Measurements from ENCODE around the gene MACROD2.

Gene MACROD2

GRCh38 chr20:15625981-15626380 is 1630.7 kb downstream of the MACROD2 start:
- Mint-ChIP-seq H3K4me1 (ENCODE audit: low read depth) (no peaks in the 10 kb centered on the region), H3K27ac (no peak overlapping the region), H3K9me3 (ENCODE audit: low read depth) (peaks cover 13% of the 10 kb centered on the region), H3K27me3 (peaks cover 2% of the 10 kb centered on the region), H3K36me3 (no peaks in the 10 kb centered on the region), H3K4me3 (no peak overlapping the region)

GRCh38 chr20:15627089-15627488 is 1631.8 kb downstream of the MACROD2 start:
- Mint-ChIP-seq H3K4me3 (no peak overlapping the region), H3K36me3 (no peaks in the 10 kb centered on the region), H3K27me3 (peaks cover 2% of the 10 kb centered on the region), H3K4me1 (ENCODE audit: low read depth) (no peaks in the 10 kb centered on the region), H3K9me3 (ENCODE audit: low read depth) (peaks cover 9% of the 10 kb centered on the region), H3K27ac (no peak overlapping the region)

GRCh38 chr20:15627501-15627903 is 1632.2 kb downstream of the MACROD2 start:
- Mint-ChIP-seq H3K36me3 (no peaks in the 10 kb centered on the region), H3K4me1 (ENCODE audit: low read depth) (no peaks in the 10 kb centered on the region), H3K9me3 (ENCODE audit: low read depth) (peaks cover 9% of the 10 kb centered on the region), H3K4me3 (no peak overlapping the region), H3K27me3 (peaks cover 2% of the 10 kb centered on the region), H3K27ac (no peak overlapping the region)

GRCh38 chr20:15628851-15629353 is 1633.6 kb downstream of the MACROD2 start:
- H3K4me1 Mint-ChIP-seq (ENCODE audit: low read depth), result no peaks in the 10 kb centered on the region
- peaks cover 9% of the 10 kb centered on the region for H3K9me3 Mint-ChIP-seq (ENCODE audit: low read depth)
- no peak overlapping the region for H3K4me3 Mint-ChIP-seq
- H3K36me3 Mint-ChIP-seq, result no peaks in the 10 kb centered on the region
- no peak overlapping the region for H3K27ac Mint-ChIP-seq
- H3K27me3 Mint-ChIP-seq, result peaks cover 2% of the 10 kb centered on the region

- Mint-ChIP-seq H3K27me3 (peaks cover 2% of the 10 kb centered on the region), H3K36me3 (no peaks in the 10 kb centered on the region), H3K27ac (no peak overlapping the region), H3K4me1 (ENCODE audit: low read depth) (no peaks in the 10 kb centered on the region), H3K4me3 (no peak overlapping the region), H3K9me3 (ENCODE audit: low read depth) (peaks cover 9% of the 10 kb centered on the region)
Measured at GRCh38 chr20:15630360-15630759, 1635.0 kb downstream of the MACROD2 start.

GRCh38 chr20:15632680-15633079 is 1637.4 kb downstream of the MACROD2 start:
- Mint-ChIP-seq H3K4me1 (ENCODE audit: low read depth) (no peaks in the 10 kb centered on the region), H3K9me3 (ENCODE audit: low read depth) (peaks cover 12% of the 10 kb centered on the region), H3K27ac (no peak overlapping the region), H3K4me3 (no peak overlapping the region), H3K36me3 (no peaks in the 10 kb centered on the region), H3K27me3 (peaks cover 2% of the 10 kb centered on the region)

GRCh38 chr20:15634102-15634501 is 1638.8 kb downstream of the MACROD2 start:
- Mint-ChIP-seq H3K27ac (no peak overlapping the region), H3K4me1 (ENCODE audit: low read depth) (no peaks in the 10 kb centered on the region), H3K36me3 (no peaks in the 10 kb centered on the region), H3K27me3 (peaks cover 2% of the 10 kb centered on the region), H3K4me3 (no peak overlapping the region), H3K9me3 (ENCODE audit: low read depth) (peaks cover 12% of the 10 kb centered on the region)

GRCh38 chr20:15637546-15637945 is 1642.2 kb downstream of the MACROD2 start:
- Mint-ChIP-seq H3K9me3 (ENCODE audit: low read depth) (peaks cover 3% of the 10 kb centered on the region), H3K4me1 (ENCODE audit: low read depth) (no peaks in the 10 kb centered on the region), H3K27me3 (no peaks in the 10 kb centered on the region), H3K4me3 (no peak overlapping the region), H3K27ac (no peak overlapping the region), H3K36me3 (no peaks in the 10 kb centered on the region)

- Mint-ChIP-seq H3K27me3 (no peaks in the 10 kb centered on the region), H3K36me3 (no peaks in the 10 kb centered on the region), H3K4me3 (no peak overlapping the region), H3K4me1 (ENCODE audit: low read depth) (no peaks in the 10 kb centered on the region), H3K27ac (no peak overlapping the region), H3K9me3 (ENCODE audit: low read depth) (peaks cover 3% of the 10 kb centered on the region)
Measured at GRCh38 chr20:15637950-15638754, 1642.8 kb downstream of the MACROD2 start.

- Mint-ChIP-seq H3K27me3 (no peaks in the 10 kb centered on the region), H3K36me3 (no peaks in the 10 kb centered on the region), H3K27ac (no peak overlapping the region), H3K9me3 (ENCODE audit: low read depth) (peaks cover 3% of the 10 kb centered on the region), H3K4me3 (no peak overlapping the region), H3K4me1 (ENCODE audit: low read depth) (no peaks in the 10 kb centered on the region)
Measured at GRCh38 chr20:15638816-15639215, 1643.5 kb downstream of the MACROD2 start.

GRCh38 chr20:15639839-15640238 is 1644.5 kb downstream of the MACROD2 start:
- Mint-ChIP-seq H3K36me3 (no peaks in the 10 kb centered on the region), H3K4me3 (no peak overlapping the region), H3K27me3 (no peaks in the 10 kb centered on the region), H3K4me1 (ENCODE audit: low read depth) (no peaks in the 10 kb centered on the region), H3K9me3 (ENCODE audit: low read depth) (peaks cover 3% of the 10 kb centered on the region), H3K27ac (no peak overlapping the region)

GRCh38 chr20:15642109-15642508 is 1646.8 kb downstream of the MACROD2 start:
- Mint-ChIP-seq H3K4me1 (ENCODE audit: low read depth) (no peaks in the 10 kb centered on the region), H3K27ac (no peak overlapping the region), H3K4me3 (no peak overlapping the region), H3K36me3 (no peaks in the 10 kb centered on the region), H3K9me3 (ENCODE audit: low read depth) (no peaks in the 10 kb centered on the region), H3K27me3 (no peaks in the 10 kb centered on the region)

- Mint-ChIP-seq H3K27ac (no peak overlapping the region), H3K36me3 (no peaks in the 10 kb centered on the region), H3K27me3 (no peaks in the 10 kb centered on the region), H3K9me3 (ENCODE audit: low read depth) (no peaks in the 10 kb centered on the region), H3K4me3 (no peak overlapping the region), H3K4me1 (ENCODE audit: low read depth) (no peaks in the 10 kb centered on the region)
Measured at GRCh38 chr20:15642676-15643075, 1647.4 kb downstream of the MACROD2 start.

GRCh38 chr20:15643713-15644112 is 1648.4 kb downstream of the MACROD2 start:
- no peak overlapping the region for H3K4me3 Mint-ChIP-seq
- H3K4me1 Mint-ChIP-seq (ENCODE audit: low read depth), result no peaks in the 10 kb centered on the region
- peaks cover 4% of the 10 kb centered on the region for H3K9me3 Mint-ChIP-seq (ENCODE audit: low read depth)
- H3K27me3 Mint-ChIP-seq, result no peaks in the 10 kb centered on the region
- no peak overlapping the region for H3K27ac Mint-ChIP-seq
- no peaks in the 10 kb centered on the region for H3K36me3 Mint-ChIP-seq

GRCh38 chr20:15645816-15646215 is 1650.5 kb downstream of the MACROD2 start:
- Mint-ChIP-seq H3K9me3 (ENCODE audit: low read depth) (peaks cover 4% of the 10 kb centered on the region), H3K27ac (no peak overlapping the region), H3K4me1 (ENCODE audit: low read depth) (no peaks in the 10 kb centered on the region), H3K27me3 (no peaks in the 10 kb centered on the region), H3K36me3 (no peaks in the 10 kb centered on the region), H3K4me3 (no peak overlapping the region)
